GM18502 (cell line): Measurements from ENCODE around the gene CCDC148.
"Not testable (repeated sequence)": the region's sequence is repeated elsewhere in the genome, so short reads cannot be mapped to it uniquely, and the experiment has no call there.

Experiments used
- ATAC-seq: cut with Tn5 transposase; IDR thresholded peaks from one replicate; pipeline ENCODE4 v1.9.1; 2021; ENCODE audit warnings: mild to moderate bottlenecking; ENCODE audit not compliant: unreplicated experiment, poor library complexity

The CCDC148 gene

GRCh38 chr2:158232476-158232875, 224.1 kb downstream of the CCDC148 start:
- ATAC-seq, result no peak

- ATAC-seq, result no peak
Observed at GRCh38 chr2:158228943-158229508, 227.5 kb downstream of the CCDC148 start.

- not testable (repeated sequence) for ATAC-seq
Observed at GRCh38 chr2:158223066-158223465, 233.5 kb downstream of the CCDC148 start.

- no peak for ATAC-seq
Observed at GRCh38 chr2:158221063-158222020, 235.2 kb downstream of the CCDC148 start.

- no peak for ATAC-seq
Observed at GRCh38 chr2:158217593-158217992, 239.0 kb downstream of the CCDC148 start.

- peak; percentile 98 for ATAC-seq
Observed at GRCh38 chr2:158214431-158214830, 242.1 kb downstream of the CCDC148 start.

GRCh38 chr2:158213773-158214172, 242.8 kb downstream of the CCDC148 start:
- no peak for ATAC-seq

- no peak for ATAC-seq
Observed at GRCh38 chr2:158212301-158212700, 244.3 kb downstream of the CCDC148 start.

GRCh38 chr2:158211502-158211901, 245.1 kb downstream of the CCDC148 start:
- ATAC-seq, result no peak

GRCh38 chr2:158207354-158207753, 249.2 kb downstream of the CCDC148 start:
- no peak for ATAC-seq

- no peak for ATAC-seq
Observed at GRCh38 chr2:158205215-158205614, 251.3 kb downstream of the CCDC148 start.

- ATAC-seq, result peak; percentile 56
Observed at GRCh38 chr2:158204741-158205165, 251.8 kb downstream of the CCDC148 start.

- ATAC-seq, result no peak
Observed at GRCh38 chr2:158202161-158202815, 254.3 kb downstream of the CCDC148 start.

- no peak for ATAC-seq
Observed at GRCh38 chr2:158199928-158200650, 256.5 kb downstream of the CCDC148 start.

GRCh38 chr2:158197940-158198339, 258.6 kb downstream of the CCDC148 start:
- no peak for ATAC-seq

GRCh38 chr2:158194229-158194628, 262.3 kb downstream of the CCDC148 start:
- ATAC-seq, result no peak

- ATAC-seq, result no peak
Observed at GRCh38 chr2:158192515-158193443, 263.8 kb downstream of the CCDC148 start.

- peak; percentile 81 for ATAC-seq
Observed at GRCh38 chr2:158191076-158191895, 265.3 kb downstream of the CCDC148 start.
